Endothelial cell of umbilical vein (primary cell): ENCODE data around the gene VSIG10. TPM values are rescaled to one million over a fixed set of nuclear protein-coding genes. Genes with fewer than 3 reads are reported as not detected.

Experiments
- BruUV-seq: library from RNA; stranded (reverse); fragments of 400-500 nt; replicated peaks from 2 replicates; lab custom pipeline; 2021; lab: Mats Ljungman, UMichigan
- CTCF ChIA-PET: fragments of 300-600, 350-600 bp; sonication (Branson Sonifier 250); formaldehyde crosslinking; loops from one replicate; lab custom pipeline; 2021; ENCODE audit warnings: antibody characterized with exemption, inconsistent platforms; lab: Charles Lee
- POLR2A ChIA-PET: fragments of 300-600, 350-600 bp; sonication (Branson Sonifier 250); formaldehyde crosslinking; loops from one replicate; lab custom pipeline; 2021; ENCODE audit warnings: antibody characterized with exemption, inconsistent platforms; lab: Charles Lee
- DNase-seq: peaks from one replicate; pipeline ENCODE4 v3.0.0-alpha.2; 2011; ENCODE audit warnings: low read depth, low spot score
- FAIRE-seq: peaks from 2 replicates; lab custom pipeline; 2011; peaks lifted over from hg19 to GRCh38; lab: Jason Lieb, UNC
- H2AFZ ChIP-seq: 2 replicates; pipeline ENCODE4 v1.6.0; 2012; ENCODE audit warnings: low read depth, low read length, control low read depth, inconsistent platforms
- H3K27ac ChIP-seq: 2 replicates; pipeline ENCODE4 v1.5.1; 2011; ENCODE audit warnings: low read depth, mild to moderate bottlenecking, control low read depth, low read length, moderate library complexity; ENCODE audit not compliant: insufficient read depth
- H3K27me3 ChIP-seq, 2 experiments: 2 replicates each; pipeline versions ENCODE4 v1.6.0 to v1.6.1; 2011; ENCODE audit warnings: low read length in 2 of 2, mixed read lengths in 1 of 2; ENCODE audit not compliant: control insufficient read depth in 2 of 2, insufficient read depth in 2 of 2
- H3K36me3 ChIP-seq, 2 experiments: 2 replicates in 1 of 2; 3 replicates in 1 of 2; pipeline ENCODE4 v1.5.1; 2011; ENCODE audit warnings: low read length in 2 of 2, mild to moderate bottlenecking in 1 of 2, moderate library complexity in 1 of 2; ENCODE audit not compliant: control insufficient read depth in 2 of 2, insufficient read depth in 2 of 2; ENCODE audit errors: extremely low read depth in 1 of 2
- H3K4me1 ChIP-seq: 3 replicates; pipeline ENCODE4 v1.5.1; 2011; ENCODE audit warnings: mild to moderate bottlenecking, low read length; ENCODE audit not compliant: control insufficient read depth, insufficient read depth; ENCODE audit errors: extremely low read depth
- H3K4me2 ChIP-seq: 2 replicates; pipeline ENCODE4 v1.6.1; 2011; ENCODE audit warnings: low read length, control low read depth, mixed read lengths; ENCODE audit not compliant: insufficient read depth
- H3K4me3 ChIP-seq, 3 experiments: fragments of 200-600 bp in 1 of 3; sonication (generic), shearing (Covaris generic) in 1 of 3; replicated peaks in 1 of 3; 2 replicates each; pipeline ENCODE4 v1.5.1; 2011 to 2016; ENCODE audit warnings: control low read depth in 3 of 3, low read length in 3 of 3, mild to moderate bottlenecking in 2 of 3, inconsistent platforms in 1 of 3, low read depth in 1 of 3, moderate library complexity in 1 of 3; ENCODE audit not compliant: insufficient read depth in 1 of 3
- H3K79me2 ChIP-seq: 2 replicates; pipeline ENCODE4 v1.6.0; 2012; ENCODE audit warnings: low read length, inconsistent platforms; ENCODE audit not compliant: control insufficient read depth, insufficient read depth
- H3K9ac ChIP-seq: replicated peaks from 2 replicates; pipeline ENCODE3; 2011; ENCODE audit warnings: low read length, control low read depth; ENCODE audit not compliant: insufficient read depth; ENCODE audit errors: extremely low read depth
- H3K9me1 ChIP-seq: replicated peaks from 3 replicates; pipeline ENCODE4 v1.6.0; 2011; ENCODE audit warnings: mild to moderate bottlenecking, low read length; ENCODE audit not compliant: control insufficient read depth, insufficient read depth; ENCODE audit errors: extremely low read depth
- H3K9me3 ChIP-seq: replicated peaks from 2 replicates; pipeline ENCODE4 v1.5.1; 2012; ENCODE audit warnings: low read length, inconsistent platforms; ENCODE audit not compliant: control insufficient read depth, insufficient read depth
- H4K20me1 ChIP-seq: replicated peaks from 2 replicates; pipeline ENCODE3; 2011; ENCODE audit warnings: mild to moderate bottlenecking, low read length; ENCODE audit not compliant: control insufficient read depth, insufficient read depth; ENCODE audit errors: extremely low read depth
- CTCF ChIP-seq, 2 donors: IDR thresholded peaks; 1 replicate in 1 of 2; 2 replicates in 1 of 2; pipeline ENCODE4 v1.5.1; 2011; ENCODE audit warnings: low read length in 2 of 2, mild to moderate bottlenecking in 2 of 2, moderate library complexity in 2 of 2, control low read depth in 1 of 2, inconsistent platforms in 1 of 2, low read depth in 1 of 2; ENCODE audit not compliant: insufficient read depth in 1 of 2; ENCODE audit errors: extremely low read depth in 1 of 2
- EZH2 ChIP-seq: IDR thresholded peaks from 2 replicates; pipeline ENCODE4 v1.6.1; 2012; ENCODE audit warnings: borderline replicate concordance, low read depth, mild to moderate bottlenecking, moderate library complexity, low read length, inconsistent platforms; ENCODE audit not compliant: severe bottlenecking
- FOS ChIP-seq: IDR thresholded peaks from 2 replicates; pipeline ENCODE4 v1.6.1; 2011; ENCODE audit warnings: mild to moderate bottlenecking, low read length, moderate library complexity, borderline replicate concordance; ENCODE audit not compliant: insufficient read depth
- GATA2 ChIP-seq: IDR thresholded peaks from 2 replicates; pipeline ENCODE4 v1.7.0; 2011; ENCODE audit warnings: low read depth, mild to moderate bottlenecking, moderate library complexity, mixed read lengths, low read length; ENCODE audit not compliant: insufficient read length, insufficient read depth
- JUN ChIP-seq: IDR thresholded peaks from 2 replicates; pipeline ENCODE4 v1.6.1; 2011; ENCODE audit warnings: borderline replicate concordance, low read depth; ENCODE audit not compliant: insufficient read length, insufficient read depth
- MYC ChIP-seq: IDR thresholded peaks from one replicate; pipeline ENCODE4 v1.6.1; 2011; ENCODE audit warnings: mild to moderate bottlenecking, low read depth, low read length
- POLR2A ChIP-seq: IDR thresholded peaks from 2 replicates; pipeline ENCODE4 v1.6.1; 2012; ENCODE audit warnings: low read depth, mild to moderate bottlenecking, control low read depth, low read length
- POLR2AphosphoS5 ChIP-seq: IDR thresholded peaks from 2 replicates; pipeline ENCODE4 v1.6.1; 2012; ENCODE audit warnings: low read depth, mild to moderate bottlenecking, control low read depth, low read length, moderate library complexity; ENCODE audit not compliant: insufficient read depth
- dilution Hi-C: fragments of 300-500 bp; cut with MboI; formaldehyde crosslinking; loops from one replicate; pipeline ENCODE4 v1.15.0; 2019; ENCODE audit warnings: low sequenced_read_pairs; ENCODE audit not compliant: extremely low pct_ligation_motif_present
- intact Hi-C: fragments of 100-400 bp; cut with micrococcal nuclease; formaldehyde crosslinking; loops from one replicate; pipeline ENCODE4 v1.10.0; 2022
- polyA plus RNA-seq, 4 experiments: library from polyadenylated mRNA; depleted of rRNA in 3 of 4; stranded (reverse) in 3 of 4; unstranded in 1 of 4; fragments of >200 nt; gene quantifications; 2 replicates each; pipeline versions ENCODE4 v1.2.1 to v1.2.3, GENCODE V29; 2011 to 2012; ENCODE audit warnings: missing spikeins in 1 of 4
- total RNA-seq: library from RNA; stranded (reverse); gene quantifications from 2 replicates; pipeline ENCODE4 v1.2.3, GENCODE V29; 2021
- TF ChIP-seq, protein P1 (sequence below): IDR thresholded peaks from 2 replicates; pipeline ENCODE4 v1.6.1; 2011; ENCODE audit not compliant: insufficient read depth, insufficient read length

The VSIG10 gene
- total and polyA plus RNA-seq, 2 donors (not counting 3 experiments of a cell fraction or from before 2014, with no cell fraction given) = 16.3 to 38.4 TPM

DNA sequence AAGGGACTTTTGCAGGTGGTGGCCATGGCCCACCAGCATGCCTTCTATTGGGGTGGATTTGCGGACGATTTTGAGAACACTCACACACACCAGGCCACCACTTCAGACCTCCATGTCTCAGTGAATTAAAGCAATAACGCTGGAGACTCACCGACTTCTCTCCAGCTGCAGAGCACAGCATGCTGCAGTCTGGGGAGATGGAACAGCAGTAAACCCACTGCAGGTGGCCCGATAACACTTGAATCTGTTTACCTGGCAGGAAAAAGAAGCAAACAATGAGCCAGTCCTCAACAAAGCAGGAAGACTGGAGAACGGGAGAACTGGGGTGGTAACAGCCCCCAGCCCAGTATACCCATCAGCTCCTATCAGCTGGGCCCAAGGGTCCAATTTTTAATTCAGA lies 65.7 kb downstream of the VSIG10 start:
- Histone ChIP-seq H3K36me3 (peaks cover 12 to 37% of the 10 kb centered on the region in 2 experiments), H3K4me3 (no peak overlapping the region), H3K4me2 (no peak overlapping the region), H3K27ac (no peak overlapping the region), H3K9ac (no peak overlapping the region), H2AFZ (no peak overlapping the region), H3K27me3 (no peaks in the 10 kb centered on the region), H3K4me1 (peaks cover 10% of the 10 kb centered on the region), H3K9me1 (no peaks in the 10 kb centered on the region), H3K79me2 (no peaks in the 10 kb centered on the region), H4K20me1 (peaks cover 2% of the 10 kb centered on the region), H3K9me3 (no peaks in the 10 kb centered on the region)
- FAIRE-seq = no peak
- intact Hi-C loops (no loop called here), dilution Hi-C loops (no loop called here)
- ChIA-PET POLR2A (no interaction called here), CTCF (no interaction called here)
- DNase-seq = no peak
- BruUV-seq = no TSS peak
- TF ChIP-seq POLR2A = no peak
- no peak for TF ChIP-seq POLR2AphosphoS5
- TF ChIP-seq GATA2 = no peak
- no peak for TF ChIP-seq EZH2
- no peak for TF ChIP-seq FOS
- no peak for TF ChIP-seq JUN
- TF ChIP-seq CTCF (IDR thresholded peaks at IDR 0.05; ENCODE audit: extremely low read depth in 1 of 2, insufficient read depth in 1 of 2, low read depth in 1 of 2, low read length in 2 of 2) = no peak
- TF ChIP-seq MYC = no peak
- TF ChIP-seq, protein P1, sequence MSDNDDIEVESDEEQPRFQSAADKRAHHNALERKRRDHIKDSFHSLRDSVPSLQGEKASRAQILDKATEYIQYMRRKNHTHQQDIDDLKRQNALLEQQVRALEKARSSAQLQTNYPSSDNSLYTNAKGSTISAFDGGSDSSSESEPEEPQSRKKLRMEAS = no peak
